Panc1 (cell line): ENCODE measurements around the gene DSCAML1.

Source experiments
- POLR2AphosphoS5 ChIP-seq: IDR thresholded peaks from 2 replicates; pipeline ENCODE4 v1.6.1; 2012; ENCODE audit warnings: mild to moderate bottlenecking, low read depth, low read length, moderate library complexity
- TF ChIP-seq, protein P1 (sequence below): fragments of 450-650 bp; IDR thresholded peaks from 2 replicates; pipeline ENCODE4 v1.5.1; 2017; ENCODE audit warnings: mild to moderate bottlenecking
- TF ChIP-seq, protein P2 (sequence below), 2 experiments: IDR thresholded peaks; 2 replicates each; pipeline ENCODE4 v1.6.1; 2011 to 2012; ENCODE audit warnings: low read depth in 2 of 2, control low read depth in 1 of 2, low read length in 1 of 2, mild to moderate bottlenecking in 1 of 2, moderate library complexity in 1 of 2; ENCODE audit not compliant: insufficient read depth in 1 of 2

DNA sequence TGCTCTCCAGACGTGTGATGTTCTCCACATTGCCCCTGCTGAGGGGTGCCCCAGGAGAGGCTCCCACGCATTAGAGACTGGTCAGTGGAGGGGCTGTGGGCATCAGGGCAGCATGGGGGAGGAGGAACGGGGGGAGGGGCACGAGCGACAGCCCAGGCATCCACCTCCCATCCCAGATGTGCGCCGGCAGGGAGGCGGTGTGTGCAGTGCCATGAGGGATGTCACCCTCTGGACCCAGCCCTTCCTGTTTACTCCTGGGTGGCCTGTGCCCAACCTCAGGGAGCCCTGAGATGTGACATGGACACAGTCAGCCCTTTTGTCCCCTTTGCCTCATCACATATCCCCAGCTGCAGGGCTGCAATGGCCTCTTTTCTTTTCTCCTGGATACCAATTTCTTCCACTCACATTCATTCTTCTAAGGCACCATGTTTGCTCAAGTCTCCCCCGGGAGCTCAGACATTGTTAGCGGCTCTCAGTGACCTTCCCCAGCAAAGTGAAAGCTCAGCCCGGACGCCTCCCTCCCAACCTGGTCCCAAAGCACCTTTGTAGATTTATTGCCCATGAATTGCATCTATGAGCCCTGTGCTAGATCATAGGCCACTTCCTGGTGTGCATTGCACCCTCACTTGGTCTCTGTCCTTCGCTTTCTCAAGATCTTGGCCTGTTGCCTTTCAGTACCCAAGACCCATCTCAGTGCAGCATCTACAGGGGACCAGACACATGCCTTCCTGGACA, 318.7 kb downstream of the DSCAML1 start:
- TF ChIP-seq, protein P1, sequence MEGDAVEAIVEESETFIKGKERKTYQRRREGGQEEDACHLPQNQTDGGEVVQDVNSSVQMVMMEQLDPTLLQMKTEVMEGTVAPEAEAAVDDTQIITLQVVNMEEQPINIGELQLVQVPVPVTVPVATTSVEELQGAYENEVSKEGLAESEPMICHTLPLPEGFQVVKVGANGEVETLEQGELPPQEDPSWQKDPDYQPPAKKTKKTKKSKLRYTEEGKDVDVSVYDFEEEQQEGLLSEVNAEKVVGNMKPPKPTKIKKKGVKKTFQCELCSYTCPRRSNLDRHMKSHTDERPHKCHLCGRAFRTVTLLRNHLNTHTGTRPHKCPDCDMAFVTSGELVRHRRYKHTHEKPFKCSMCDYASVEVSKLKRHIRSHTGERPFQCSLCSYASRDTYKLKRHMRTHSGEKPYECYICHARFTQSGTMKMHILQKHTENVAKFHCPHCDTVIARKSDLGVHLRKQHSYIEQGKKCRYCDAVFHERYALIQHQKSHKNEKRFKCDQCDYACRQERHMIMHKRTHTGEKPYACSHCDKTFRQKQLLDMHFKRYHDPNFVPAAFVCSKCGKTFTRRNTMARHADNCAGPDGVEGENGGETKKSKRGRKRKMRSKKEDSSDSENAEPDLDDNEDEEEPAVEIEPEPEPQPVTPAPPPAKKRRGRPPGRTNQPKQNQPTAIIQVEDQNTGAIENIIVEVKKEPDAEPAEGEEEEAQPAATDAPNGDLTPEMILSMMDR: no peak
- TF ChIP-seq, protein P2, sequence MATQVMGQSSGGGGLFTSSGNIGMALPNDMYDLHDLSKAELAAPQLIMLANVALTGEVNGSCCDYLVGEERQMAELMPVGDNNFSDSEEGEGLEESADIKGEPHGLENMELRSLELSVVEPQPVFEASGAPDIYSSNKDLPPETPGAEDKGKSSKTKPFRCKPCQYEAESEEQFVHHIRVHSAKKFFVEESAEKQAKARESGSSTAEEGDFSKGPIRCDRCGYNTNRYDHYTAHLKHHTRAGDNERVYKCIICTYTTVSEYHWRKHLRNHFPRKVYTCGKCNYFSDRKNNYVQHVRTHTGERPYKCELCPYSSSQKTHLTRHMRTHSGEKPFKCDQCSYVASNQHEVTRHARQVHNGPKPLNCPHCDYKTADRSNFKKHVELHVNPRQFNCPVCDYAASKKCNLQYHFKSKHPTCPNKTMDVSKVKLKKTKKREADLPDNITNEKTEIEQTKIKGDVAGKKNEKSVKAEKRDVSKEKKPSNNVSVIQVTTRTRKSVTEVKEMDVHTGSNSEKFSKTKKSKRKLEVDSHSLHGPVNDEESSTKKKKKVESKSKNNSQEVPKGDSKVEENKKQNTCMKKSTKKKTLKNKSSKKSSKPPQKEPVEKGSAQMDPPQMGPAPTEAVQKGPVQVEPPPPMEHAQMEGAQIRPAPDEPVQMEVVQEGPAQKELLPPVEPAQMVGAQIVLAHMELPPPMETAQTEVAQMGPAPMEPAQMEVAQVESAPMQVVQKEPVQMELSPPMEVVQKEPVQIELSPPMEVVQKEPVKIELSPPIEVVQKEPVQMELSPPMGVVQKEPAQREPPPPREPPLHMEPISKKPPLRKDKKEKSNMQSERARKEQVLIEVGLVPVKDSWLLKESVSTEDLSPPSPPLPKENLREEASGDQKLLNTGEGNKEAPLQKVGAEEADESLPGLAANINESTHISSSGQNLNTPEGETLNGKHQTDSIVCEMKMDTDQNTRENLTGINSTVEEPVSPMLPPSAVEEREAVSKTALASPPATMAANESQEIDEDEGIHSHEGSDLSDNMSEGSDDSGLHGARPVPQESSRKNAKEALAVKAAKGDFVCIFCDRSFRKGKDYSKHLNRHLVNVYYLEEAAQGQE (IDR thresholded peaks at IDR 0.05; ENCODE audit: insufficient read depth in 1 of 2, low read depth in 2 of 2, low read length in 1 of 2): no peak
- no peak for TF ChIP-seq POLR2AphosphoS5
